MCF 10A (cell line): ENCODE results near the gene MINK1. TPM values are rescaled to one million over a fixed set of nuclear protein-coding genes. Genes with fewer than 3 reads are reported as not detected.

ENCODE experiments used
- BruUV-seq: library from RNA; stranded (reverse); fragments of 400-500 nt; replicated peaks from 2 replicates; lab custom pipeline; 2021; lab: Mats Ljungman, UMichigan
- CTCF ChIA-PET: fragments of 300-600 bp; sonication (Branson Sonifier 250); formaldehyde crosslinking; extraction: SDS; loops from one replicate; lab custom pipeline; 2021; ENCODE audit warnings: antibody characterized with exemption, inconsistent platforms; lab: Yijun Ruan, JAX
- POLR2A ChIA-PET: fragments of 300-600, 350-650 bp; sonication (Branson Sonifier 250); formaldehyde crosslinking; extraction: SDS; loops from one replicate; lab custom pipeline; 2020; ENCODE audit warnings: antibody characterized with exemption, inconsistent platforms; lab: Yijun Ruan, JAX
- DNase-seq: peaks from one replicate; pipeline ENCODE4 v3.0.0-alpha.2; 2018; ENCODE audit not compliant: unreplicated experiment
- H3K27ac Mint-ChIP-seq: one replicate; pipeline ENCODE4 v1.8.0; 2022; ENCODE audit warnings: mild to moderate bottlenecking, low read depth, mixed read lengths; ENCODE audit not compliant: unreplicated experiment
- H3K27me3 Mint-ChIP-seq: one replicate; pipeline ENCODE4 v1.8.0; 2022; ENCODE audit warnings: mixed read lengths; ENCODE audit not compliant: insufficient read depth, unreplicated experiment
- H3K36me3 Mint-ChIP-seq: one replicate; pipeline ENCODE4 v1.8.0; 2022; ENCODE audit warnings: mild to moderate bottlenecking, moderate library complexity, mixed read lengths; ENCODE audit not compliant: insufficient read depth, unreplicated experiment
- H3K4me1 Mint-ChIP-seq: one replicate; pipeline ENCODE4 v1.8.0; 2022; ENCODE audit warnings: mixed read lengths; ENCODE audit not compliant: insufficient read depth, unreplicated experiment
- H3K4me3 Mint-ChIP-seq: one replicate; pipeline ENCODE4 v1.8.0; 2022; ENCODE audit warnings: mild to moderate bottlenecking, moderate library complexity, mixed read lengths; ENCODE audit not compliant: unreplicated experiment
- H3K9me3 Mint-ChIP-seq: one replicate; pipeline ENCODE4 v1.8.0; 2022; ENCODE audit warnings: mixed read lengths; ENCODE audit not compliant: unreplicated experiment
- intact Hi-C: fragments of 100-400 bp; cut with micrococcal nuclease; formaldehyde crosslinking; loops from 2 replicates; pipeline ENCODE4 v1.14.1; 2022
- total RNA-seq: library from RNA; stranded (reverse); gene quantifications from 2 replicates; pipeline ENCODE4 v1.2.3, GENCODE V29; 2022
- TF ChIP-seq, protein P1 (sequence below): fragments of 200-600 bp; IDR thresholded peaks from one replicate; pipeline ENCODE4 v1.8.0; 2022; ENCODE audit warnings: antibody characterized with exemption, mild to moderate bottlenecking; ENCODE audit not compliant: unreplicated experiment

The MINK1 gene
- total RNA-seq, 1 experiment from 2014 or later = 124 TPM

DNA sequence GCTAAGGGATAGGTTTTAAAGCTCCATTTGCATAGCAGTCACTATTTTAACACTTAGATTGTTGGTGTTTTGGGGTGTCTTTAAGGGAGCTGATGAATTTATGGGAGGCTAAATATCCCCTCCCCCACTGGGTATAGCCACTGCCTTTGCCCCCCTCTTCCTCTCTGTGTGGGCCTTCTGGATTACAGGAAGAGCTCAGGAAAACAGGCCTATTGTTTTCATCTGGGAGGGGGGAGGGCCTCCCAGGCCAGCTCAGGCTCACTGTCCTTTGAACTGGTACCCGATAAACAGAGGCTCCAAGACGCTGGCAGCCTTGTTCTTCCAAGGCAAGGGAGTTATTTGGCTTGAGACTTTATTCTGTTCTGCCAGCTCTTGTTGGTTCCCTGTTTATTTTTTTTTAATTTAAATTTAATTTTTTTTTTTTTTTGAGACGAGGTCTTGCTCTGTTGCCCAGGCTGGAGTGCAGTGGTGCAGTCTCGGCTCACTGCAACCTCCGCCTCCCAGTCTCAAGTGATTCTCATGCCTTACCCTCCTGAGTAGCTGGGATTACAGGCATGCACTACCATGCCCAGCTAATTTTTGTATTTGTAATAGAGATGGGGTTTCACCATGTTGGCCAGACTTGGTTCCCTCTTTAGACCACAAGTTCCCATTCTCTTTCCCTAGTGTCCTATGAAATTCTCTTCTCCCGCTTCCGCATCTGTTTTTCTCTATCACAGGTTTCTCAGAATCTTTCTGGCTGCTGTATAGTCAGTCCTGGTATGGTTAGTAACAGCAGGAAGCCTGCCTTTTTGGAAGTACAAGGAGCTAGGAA lies 25.1 kb downstream of the MINK1 start:
- Mint-ChIP-seq H3K36me3 (peaks cover 63% of the 10 kb centered on the region), H3K27ac (peak overlapping the region; percentile 89), H3K4me1 (peaks cover 58% of the 10 kb centered on the region), H3K4me3 (peak overlapping the region; percentile 83), H3K9me3 (no peaks in the 10 kb centered on the region), H3K27me3 (no peaks in the 10 kb centered on the region)
- peak; percentile 45 for DNase-seq
- intact Hi-C loops = no loop called here
- no TSS peak for BruUV-seq
- ChIA-PET POLR2A (interaction anchor here (0.9 to 5.6 kb wide), 16 partner anchors 8 to 715 kb away, joined by 3 to 94 read pairs (median 6); partner anchors contain the start of genes CYB5D2, GLTPD2, MINK1 and PLD2), CTCF (interaction anchor here (0.6 to 2.2 kb wide), 10 partner anchors 8 to 206 kb away, joined by 3 to 5 read pairs (median 4); no protein-coding TSS in a partner anchor)
- TF ChIP-seq, protein P1, sequence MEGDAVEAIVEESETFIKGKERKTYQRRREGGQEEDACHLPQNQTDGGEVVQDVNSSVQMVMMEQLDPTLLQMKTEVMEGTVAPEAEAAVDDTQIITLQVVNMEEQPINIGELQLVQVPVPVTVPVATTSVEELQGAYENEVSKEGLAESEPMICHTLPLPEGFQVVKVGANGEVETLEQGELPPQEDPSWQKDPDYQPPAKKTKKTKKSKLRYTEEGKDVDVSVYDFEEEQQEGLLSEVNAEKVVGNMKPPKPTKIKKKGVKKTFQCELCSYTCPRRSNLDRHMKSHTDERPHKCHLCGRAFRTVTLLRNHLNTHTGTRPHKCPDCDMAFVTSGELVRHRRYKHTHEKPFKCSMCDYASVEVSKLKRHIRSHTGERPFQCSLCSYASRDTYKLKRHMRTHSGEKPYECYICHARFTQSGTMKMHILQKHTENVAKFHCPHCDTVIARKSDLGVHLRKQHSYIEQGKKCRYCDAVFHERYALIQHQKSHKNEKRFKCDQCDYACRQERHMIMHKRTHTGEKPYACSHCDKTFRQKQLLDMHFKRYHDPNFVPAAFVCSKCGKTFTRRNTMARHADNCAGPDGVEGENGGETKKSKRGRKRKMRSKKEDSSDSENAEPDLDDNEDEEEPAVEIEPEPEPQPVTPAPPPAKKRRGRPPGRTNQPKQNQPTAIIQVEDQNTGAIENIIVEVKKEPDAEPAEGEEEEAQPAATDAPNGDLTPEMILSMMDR = no peak

- TF ChIP-seq, protein P1 = no peak
- BruUV-seq = no TSS peak
- POLR2A ChIA-PET = interaction anchor here (0.6 to 5.6 kb wide), 16 partner anchors 8 to 716 kb away, joined by 3 to 94 read pairs (median 6); partner anchors contain the start of genes CYB5D2, GLTPD2, MINK1 and PLD2
- H3K27ac Mint-ChIP-seq = peak overlapping the region; percentile 89
- DNase-seq = peak; percentile 91
- peak overlapping the region; percentile 83 for H3K4me3 Mint-ChIP-seq
- H3K4me1 Mint-ChIP-seq = peaks cover 55% of the 10 kb centered on the region
- CTCF ChIA-PET = interaction anchor here (0.6 to 2.2 kb wide), 7 partner anchors 8 to 124 kb away, joined by 3 to 5 read pairs (median 3); no protein-coding TSS in a partner anchor
- intact Hi-C loops = no loop called here
- H3K9me3 Mint-ChIP-seq = no peaks in the 10 kb centered on the region
- H3K27me3 Mint-ChIP-seq = no peaks in the 10 kb centered on the region
- H3K36me3 Mint-ChIP-seq = peaks cover 63% of the 10 kb centered on the region
Observed at GRCh38 chr17:4858882-4859260, 25.7 kb downstream of the MINK1 start.

- ChIA-PET CTCF (interaction anchor here (0.7 to 1.4 kb wide), 2 partner anchors 73 to 164 kb away, joined by 4 read pairs; partner anchors contain the start of gene VMO1), POLR2A (interaction anchor here (1.0 to 5.6 kb wide), 9 partner anchors 10 to 70 kb away, joined by 3 to 94 read pairs (median 6); partner anchors contain the start of gene GLTPD2)
- Mint-ChIP-seq H3K9me3 (no peaks in the 10 kb centered on the region), H3K36me3 (peaks cover 61% of the 10 kb centered on the region), H3K4me1 (peaks cover 45% of the 10 kb centered on the region), H3K4me3 (peak overlapping the region; percentile 83), H3K27me3 (no peaks in the 10 kb centered on the region), H3K27ac (peak overlapping the region; percentile 89)
- no peak for DNase-seq
- intact Hi-C loops = no loop called here
- no TSS peak for BruUV-seq
- TF ChIP-seq, protein P1 = no peak
Observed at GRCh38 chr17:4859816-4860625, 26.9 kb downstream of the MINK1 start.
